Kidney (tissue), 14 donors: ENCODE results near the gene HINFP. TPM values are rescaled to one million over a fixed set of nuclear protein-coding genes. Genes with fewer than 3 reads are reported as not detected.

ENCODE experiments used
- DNase-seq, 5 donors: peaks; one replicate each; pipeline ENCODE4 v3.0.0-alpha.2; 2013 to 2020
- FAIRE-seq: peaks from 2 replicates; lab custom pipeline; 2012; peaks lifted over from hg19 to GRCh38; lab: Jason Lieb, UNC
- H3K27ac ChIP-seq, 2 donors: one replicate each; pipeline ENCODE4 v1.7.0; 2013; ENCODE audit warnings: low read depth in 2 of 2, low read length in 2 of 2, inconsistent platforms in 1 of 2
- H3K27me3 ChIP-seq: one replicate; pipeline ENCODE4 v1.7.1; 2013; ENCODE audit warnings: low read length, inconsistent platforms; ENCODE audit not compliant: control insufficient read depth, insufficient read depth
- H3K36me3 ChIP-seq, 3 donors: one replicate each; pipeline versions ENCODE4 v1.7.0 to v1.7.1; 2013; ENCODE audit warnings: low read length in 3 of 3, control low read depth in 1 of 3, inconsistent platforms in 1 of 3; ENCODE audit not compliant: insufficient read depth in 3 of 3, control insufficient read depth in 2 of 3
- H3K4me1 ChIP-seq, 3 donors: one replicate each; pipeline versions ENCODE4 v1.7.0 to v1.7.1; 2013; ENCODE audit warnings: low read length in 3 of 3, inconsistent platforms in 1 of 3, low read depth in 1 of 3; ENCODE audit not compliant: control insufficient read depth in 2 of 3, insufficient read depth in 2 of 3
- H3K4me3 ChIP-seq, 3 donors: one replicate each; pipeline versions ENCODE4 v1.7.0 to v1.8.1; 2013; ENCODE audit warnings: low read length in 3 of 3, control low read depth in 1 of 3, inconsistent platforms in 1 of 3
- H3K9ac ChIP-seq, 3 donors: one replicate each; pipeline versions ENCODE4 v1.7.0 to v1.7.1; 2013; ENCODE audit warnings: low read length in 3 of 3, control low read depth in 1 of 3, inconsistent platforms in 1 of 3
- H3K9me3 ChIP-seq, 3 donors: one replicate each; pipeline versions ENCODE4 v1.7.0 to v1.7.1; 2013; ENCODE audit warnings: low read length in 3 of 3, control low read depth in 1 of 3, inconsistent platforms in 1 of 3; ENCODE audit not compliant: control insufficient read depth in 2 of 3, insufficient read depth in 1 of 3
- intact Hi-C: fragments of 100-400 bp; cut with DNase I; formaldehyde crosslinking; loops from one replicate; pipeline ENCODE4 v1.11.1; 2022
- polyA plus RNA-seq: library from polyadenylated mRNA; stranded (reverse); fragments of 350-450 nt; fragmentation: Illumina TruSeq; extraction: RNeasy Lipid Tissue Mini Kit (QIAGEN cat#74804); gene quantifications from one replicate; pipeline ENCODE4 v1.2.3, GENCODE V29; 2014; ENCODE audit warnings: low read depth, low replicate concordance; ENCODE audit not compliant: insufficient read depth
- total RNA-seq: library from RNA; stranded (reverse); fragmentation: NEBNext Ultra II Directional; extraction: Animal tissue kit (Norgen Biotek cat#: 25700); gene quantifications from one replicate; pipeline ENCODE4 v1.2.1, GENCODE V29; 2021
- TF ChIP-seq, protein P1 (sequence below): IDR thresholded peaks from 3 replicates; pipeline ENCODE4 v1.5.1; 2012; ENCODE audit warnings: mild to moderate bottlenecking, moderate library complexity, borderline replicate concordance; ENCODE audit not compliant: insufficient read depth; ENCODE audit errors: extremely low read depth
- donor health status: control.
- donor health status: control.
- donor health status: control.
- donor health status: control.
- donor health status: control.
- donor health status: DM: yes; HTN: yes; CAD: no.
- donor health status: Normal renal cell carcinoma (clear cell type).

The HINFP gene
- total and polyA plus RNA-seq, 2 donors from 2014 or later: 14.5 to 29.1 TPM

DNA sequence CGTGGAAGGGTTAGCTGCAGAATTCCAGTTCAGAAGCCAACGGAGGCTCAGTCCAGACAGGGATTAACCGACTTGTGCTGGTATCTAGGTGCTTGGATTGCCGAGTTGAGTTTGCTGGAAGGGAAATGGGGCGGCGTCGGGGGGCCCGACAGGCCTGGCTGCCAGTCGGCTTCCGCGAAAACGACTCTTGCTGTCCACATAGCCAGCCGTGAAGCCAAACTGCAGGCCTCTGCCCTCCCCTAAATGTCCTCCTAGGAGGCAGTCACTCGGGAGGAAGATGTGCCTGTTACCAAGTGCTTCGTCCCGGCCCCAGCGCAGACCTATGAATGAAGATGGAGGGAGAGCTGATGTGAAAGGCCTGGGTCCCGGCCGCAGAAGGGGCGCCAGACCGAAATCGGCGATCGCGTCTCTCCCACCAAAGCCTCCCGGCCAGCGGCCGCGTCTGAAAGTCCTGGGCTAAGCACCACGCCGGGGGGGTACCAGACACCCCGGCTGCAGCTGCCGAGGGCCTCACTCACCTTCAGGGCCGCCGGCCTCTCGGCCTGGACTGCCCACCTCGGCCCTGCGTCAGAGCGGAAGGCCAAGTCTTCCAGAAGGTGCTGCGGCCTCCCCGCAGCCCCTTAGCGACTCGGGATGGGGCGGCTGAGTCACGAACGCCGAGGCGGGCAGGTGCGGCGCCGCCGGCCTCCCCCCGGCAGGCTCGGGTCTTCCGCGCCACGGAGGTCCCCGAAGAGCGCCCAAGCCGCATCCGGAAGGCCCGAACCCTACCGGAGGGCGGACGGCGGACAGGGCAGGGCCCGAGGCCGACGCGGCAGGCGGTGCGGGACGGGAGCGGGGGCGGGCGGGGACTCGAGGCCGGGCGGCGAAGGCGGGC lies 27.2 kb upstream of the HINFP start:
- intact Hi-C loops: no loop called here
- FAIRE-seq: no peak

DNA sequence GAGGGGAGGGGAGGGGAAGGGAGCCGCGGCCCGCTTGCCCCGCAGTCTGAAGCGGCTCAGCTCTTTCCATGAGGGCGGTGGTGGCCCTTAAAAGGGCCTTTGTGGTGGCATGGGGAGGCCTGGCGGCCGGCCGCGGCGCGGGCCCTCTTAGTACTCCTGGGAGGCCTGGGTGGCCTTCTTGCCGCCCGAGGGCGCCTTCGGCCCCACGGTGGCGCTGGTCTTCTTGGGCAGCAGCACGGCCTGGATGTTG lies 26.6 kb upstream of the HINFP start:
- Histone ChIP-seq H3K27me3 (no peaks in the 10 kb centered on the region), H3K36me3 (peaks cover 6 to 20% (median 11%) of the 10 kb centered on the region in 3 donors), H3K4me3 (peak overlapping the region; percentile 42 to 85 (median 78)), H3K27ac (peak overlapping the region; percentile 90 to 91), H3K9me3 (no peaks in the 10 kb centered on the region), H3K4me1 (peaks cover 0 to 10% (median 3%) of the 10 kb centered on the region in 3 donors), H3K9ac (peak overlapping the region; percentile 1 to 85 (median 78))
- FAIRE-seq (no peak), DNase-seq (peak in 3 of 5 donors; percentile 83 to 96 (median 90))
- TF ChIP-seq, protein P1, sequence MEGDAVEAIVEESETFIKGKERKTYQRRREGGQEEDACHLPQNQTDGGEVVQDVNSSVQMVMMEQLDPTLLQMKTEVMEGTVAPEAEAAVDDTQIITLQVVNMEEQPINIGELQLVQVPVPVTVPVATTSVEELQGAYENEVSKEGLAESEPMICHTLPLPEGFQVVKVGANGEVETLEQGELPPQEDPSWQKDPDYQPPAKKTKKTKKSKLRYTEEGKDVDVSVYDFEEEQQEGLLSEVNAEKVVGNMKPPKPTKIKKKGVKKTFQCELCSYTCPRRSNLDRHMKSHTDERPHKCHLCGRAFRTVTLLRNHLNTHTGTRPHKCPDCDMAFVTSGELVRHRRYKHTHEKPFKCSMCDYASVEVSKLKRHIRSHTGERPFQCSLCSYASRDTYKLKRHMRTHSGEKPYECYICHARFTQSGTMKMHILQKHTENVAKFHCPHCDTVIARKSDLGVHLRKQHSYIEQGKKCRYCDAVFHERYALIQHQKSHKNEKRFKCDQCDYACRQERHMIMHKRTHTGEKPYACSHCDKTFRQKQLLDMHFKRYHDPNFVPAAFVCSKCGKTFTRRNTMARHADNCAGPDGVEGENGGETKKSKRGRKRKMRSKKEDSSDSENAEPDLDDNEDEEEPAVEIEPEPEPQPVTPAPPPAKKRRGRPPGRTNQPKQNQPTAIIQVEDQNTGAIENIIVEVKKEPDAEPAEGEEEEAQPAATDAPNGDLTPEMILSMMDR: peak; percentile 63
- intact Hi-C loops: no loop called here

More for the DNA sequence above, 27.2 kb upstream of the HINFP start:
- H3K27ac ChIP-seq: peak overlapping the region; percentile 90 to 91
- TF ChIP-seq, protein P1: no peak
- peaks cover 0 to 10% (median 3%) of the 10 kb centered on the region in 3 donors for H3K4me1 ChIP-seq
- peak overlapping the region; percentile 42 to 85 (median 69) for H3K4me3 ChIP-seq
- peak in 2 of 5 donors; percentile 42 to 82 for DNase-seq
- peaks cover 6 to 20% (median 11%) of the 10 kb centered on the region in 3 donors for H3K36me3 ChIP-seq
- H3K27me3 ChIP-seq: no peaks in the 10 kb centered on the region
- peak overlapping the region; percentile 56 to 78 (median 78) for H3K9ac ChIP-seq
- no peaks in the 10 kb centered on the region for H3K9me3 ChIP-seq

DNA sequence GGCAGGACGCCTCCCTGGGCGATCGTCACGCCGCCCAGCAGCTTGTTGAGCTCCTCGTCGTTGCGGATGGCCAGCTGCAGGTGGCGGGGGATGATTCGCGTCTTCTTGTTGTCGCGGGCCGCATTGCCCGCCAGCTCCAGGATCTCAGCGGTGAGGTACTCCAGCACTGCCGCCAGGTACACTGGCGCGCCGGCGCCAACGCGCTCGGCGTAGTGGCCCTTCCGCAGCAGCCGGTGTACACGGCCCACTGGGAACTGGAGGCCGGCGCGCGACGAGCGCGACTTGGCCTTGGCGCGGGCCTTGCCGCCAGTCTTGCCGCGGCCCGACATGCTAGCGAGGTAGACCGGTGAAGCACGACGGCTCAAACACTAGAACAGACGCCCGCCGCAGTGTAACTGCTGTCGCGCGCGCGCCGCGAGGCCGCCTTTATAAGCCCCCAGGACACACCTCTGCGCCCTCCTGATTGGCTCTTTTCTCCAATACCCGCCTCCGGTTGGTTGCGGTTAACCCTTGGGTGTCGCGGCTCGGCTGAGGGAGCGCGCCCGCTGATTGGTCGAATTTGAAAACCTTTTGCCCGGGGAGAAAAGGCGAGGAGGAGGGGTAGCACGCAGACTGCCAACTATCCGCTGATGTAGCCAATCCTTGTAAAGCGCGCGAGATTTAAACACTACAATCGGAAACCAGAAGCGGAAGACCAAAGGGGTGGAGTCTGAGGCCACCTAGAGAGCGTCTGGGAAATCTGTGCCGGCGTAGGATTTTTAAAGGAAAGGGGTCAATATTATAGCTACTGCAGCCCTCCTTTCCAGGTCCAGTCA lies 26.1 kb upstream of the HINFP start:
- H3K4me1 ChIP-seq: peaks cover 2 to 12% (median 3%) of the 10 kb centered on the region in 3 donors
- peak overlapping the region; percentile 90 to 91 for H3K27ac ChIP-seq
- peak overlapping the region; percentile 1 to 85 (median 78) for H3K9ac ChIP-seq
- intact Hi-C loops: no loop called here
- FAIRE-seq (peak; percentile 99), DNase-seq (peak; percentile 100)
- H3K4me3 ChIP-seq: peak overlapping the region; percentile 42 to 85 (median 78)
- peaks cover 6 to 20% (median 11%) of the 10 kb centered on the region in 3 donors for H3K36me3 ChIP-seq
- no peaks in the 10 kb centered on the region for H3K27me3 ChIP-seq
- TF ChIP-seq, protein P1: no peak
- no peaks in the 10 kb centered on the region for H3K9me3 ChIP-seq
